ENCODE results near the gene NAMPT. TPM values are rescaled to one million over a fixed set of nuclear protein-coding genes. Genes with fewer than 3 reads are reported as not detected.
A peak's percentile ranks its signal among the peaks of the same experiment; 100 is the strongest.

NAMPT gene
- total RNA-seq, 1 experiment from 2014 or later: 66.0 TPM

- no peaks in the 10 kb centered on the region for H3K9me2 ChIP-seq (replicated peaks; ENCODE audit: low read length)
- ChIA-PET POLR2A (ENCODE audit: unreplicated experiment) (interaction anchor here (0.6 kb wide), 1 partner anchor 407 kb away, joined by 4 read pairs; no protein-coding TSS in a partner anchor), CTCF (no interaction called here)
- H3K4me1 ChIP-seq (ENCODE audit: insufficient read depth, low read length): peaks cover 16% of the 10 kb centered on the region
- no peak overlapping the region for H3K4me2 ChIP-seq (ENCODE audit: low read length)
- H3F3A ChIP-seq (ENCODE audit: low read length, unreplicated experiment): no peaks in the 10 kb centered on the region
- no peaks in the 10 kb centered on the region for H4K20me1 ChIP-seq (ENCODE audit: low read length)
- DNase-seq (no peak), ATAC-seq (no peak)
- TF ChIP-seq EZH2phosphoT487 (IDR thresholded peaks at IDR 0.05; ENCODE audit: borderline replicate concordance, low read length) (no peak), CTCF (conservative IDR thresholded peaks at IDR 0.05; ENCODE audit: low read depth, low read length) (no peak), EZH2 (IDR thresholded peaks at IDR 0.05; ENCODE audit: low read length, unreplicated experiment) (no peak)
- no peak overlapping the region for H3K27ac ChIP-seq (ENCODE audit: low read length)
- BruUV-seq (replicated peaks): no TSS peak
- no peak overlapping the region for H3K4me3 ChIP-seq (ENCODE audit: low read length)
- H3K9ac ChIP-seq (ENCODE audit: low read length): no peak overlapping the region
- no peaks in the 10 kb centered on the region for H3K9me3 ChIP-seq (ENCODE audit: low read length)
- no peaks in the 10 kb centered on the region for H3K79me2 ChIP-seq (ENCODE audit: low read length)
- no peaks in the 10 kb centered on the region for H3K36me3 ChIP-seq (ENCODE audit: low read depth, low read length)
- H3K27me3 ChIP-seq (ENCODE audit: low read length): no peaks in the 10 kb centered on the region
- no peak overlapping the region for H2AFZ ChIP-seq (ENCODE audit: low read length)
- intact Hi-C loops (cut with micrococcal nuclease): no loop called here
Observed at GRCh38 chr7:106223156-106223555, 61.6 kb downstream of the NAMPT start.

- Histone ChIP-seq H4K20me1 (ENCODE audit: low read length) (no peaks in the 10 kb centered on the region), H3F3A (ENCODE audit: low read length, unreplicated experiment) (no peaks in the 10 kb centered on the region), H3K79me2 (ENCODE audit: low read length) (no peaks in the 10 kb centered on the region), H3K9ac (ENCODE audit: low read length) (no peak overlapping the region), H3K9me2 (replicated peaks; ENCODE audit: low read length) (no peaks in the 10 kb centered on the region), H2AFZ (ENCODE audit: low read length) (no peak overlapping the region), H3K4me3 (ENCODE audit: low read length) (no peak overlapping the region), H3K4me2 (ENCODE audit: low read length) (no peak overlapping the region), H3K4me1 (ENCODE audit: insufficient read depth, low read length) (peaks cover 21% of the 10 kb centered on the region), H3K27ac (ENCODE audit: low read length) (no peak overlapping the region), H3K9me3 (ENCODE audit: low read length) (no peaks in the 10 kb centered on the region), H3K27me3 (ENCODE audit: low read length) (no peaks in the 10 kb centered on the region), H3K36me3 (ENCODE audit: low read depth, low read length) (no peaks in the 10 kb centered on the region)
- ATAC-seq (no peak), DNase-seq (no peak)
- BruUV-seq (replicated peaks): no TSS peak
- CTCF ChIA-PET: no interaction called here
- POLR2A ChIA-PET (ENCODE audit: unreplicated experiment): interaction anchor here (0.6 kb wide), 1 partner anchor 408 kb away, joined by 4 read pairs; no protein-coding TSS in a partner anchor
- intact Hi-C loops (cut with micrococcal nuclease): no loop called here
- TF ChIP-seq EZH2 (IDR thresholded peaks at IDR 0.05; ENCODE audit: low read length, unreplicated experiment) (no peak), EZH2phosphoT487 (IDR thresholded peaks at IDR 0.05; ENCODE audit: borderline replicate concordance, low read length) (no peak), CTCF (conservative IDR thresholded peaks at IDR 0.05; ENCODE audit: low read depth, low read length) (no peak)
Observed at GRCh38 chr7:106222545-106222944, 62.2 kb downstream of the NAMPT start.

- no peak overlapping the region for H3K4me2 ChIP-seq (ENCODE audit: low read length)
- H4K20me1 ChIP-seq (ENCODE audit: low read length): no peaks in the 10 kb centered on the region
- no peaks in the 10 kb centered on the region for H3K36me3 ChIP-seq (ENCODE audit: low read depth, low read length)
- H3K9ac ChIP-seq (ENCODE audit: low read length): no peak overlapping the region
- CTCF ChIA-PET: no interaction called here
- H3K4me3 ChIP-seq (ENCODE audit: low read length): no peak overlapping the region
- no TSS peak for BruUV-seq (replicated peaks)
- H3K4me1 ChIP-seq (ENCODE audit: insufficient read depth, low read length): peaks cover 30% of the 10 kb centered on the region
- TF ChIP-seq CTCF (conservative IDR thresholded peaks at IDR 0.05; ENCODE audit: low read depth, low read length) (no peak), EZH2 (IDR thresholded peaks at IDR 0.05; ENCODE audit: low read length, unreplicated experiment) (no peak), EZH2phosphoT487 (IDR thresholded peaks at IDR 0.05; ENCODE audit: borderline replicate concordance, low read length) (no peak)
- DNase-seq (peak; percentile 38), ATAC-seq (no peak)
- no peaks in the 10 kb centered on the region for H3K9me2 ChIP-seq (replicated peaks; ENCODE audit: low read length)
- H3K27ac ChIP-seq (ENCODE audit: low read length): no peak overlapping the region
- no peaks in the 10 kb centered on the region for H3K9me3 ChIP-seq (ENCODE audit: low read length)
- H2AFZ ChIP-seq (ENCODE audit: low read length): no peak overlapping the region
- peaks cover 5% of the 10 kb centered on the region for H3F3A ChIP-seq (ENCODE audit: low read length, unreplicated experiment)
- POLR2A ChIA-PET (ENCODE audit: unreplicated experiment): no interaction called here
- H3K79me2 ChIP-seq (ENCODE audit: low read length): no peaks in the 10 kb centered on the region
- no peaks in the 10 kb centered on the region for H3K27me3 ChIP-seq (ENCODE audit: low read length)
- intact Hi-C loops (cut with micrococcal nuclease): no loop called here
Observed at GRCh38 chr7:106220307-106220706, 64.5 kb downstream of the NAMPT start.

Data from PC-3 (cell line).